ENCODE measurements around the gene BMP7. TPM values are rescaled to one million over a fixed set of nuclear protein-coding genes. Genes with fewer than 3 reads are reported as not detected.
"Not testable (repeated sequence)": the region's sequence is repeated elsewhere in the genome, so short reads cannot be mapped to it uniquely, and the experiment has no call there.

The BMP7 gene
- total RNA-seq, 2 donors from 2014 or later = not detected

DNA sequence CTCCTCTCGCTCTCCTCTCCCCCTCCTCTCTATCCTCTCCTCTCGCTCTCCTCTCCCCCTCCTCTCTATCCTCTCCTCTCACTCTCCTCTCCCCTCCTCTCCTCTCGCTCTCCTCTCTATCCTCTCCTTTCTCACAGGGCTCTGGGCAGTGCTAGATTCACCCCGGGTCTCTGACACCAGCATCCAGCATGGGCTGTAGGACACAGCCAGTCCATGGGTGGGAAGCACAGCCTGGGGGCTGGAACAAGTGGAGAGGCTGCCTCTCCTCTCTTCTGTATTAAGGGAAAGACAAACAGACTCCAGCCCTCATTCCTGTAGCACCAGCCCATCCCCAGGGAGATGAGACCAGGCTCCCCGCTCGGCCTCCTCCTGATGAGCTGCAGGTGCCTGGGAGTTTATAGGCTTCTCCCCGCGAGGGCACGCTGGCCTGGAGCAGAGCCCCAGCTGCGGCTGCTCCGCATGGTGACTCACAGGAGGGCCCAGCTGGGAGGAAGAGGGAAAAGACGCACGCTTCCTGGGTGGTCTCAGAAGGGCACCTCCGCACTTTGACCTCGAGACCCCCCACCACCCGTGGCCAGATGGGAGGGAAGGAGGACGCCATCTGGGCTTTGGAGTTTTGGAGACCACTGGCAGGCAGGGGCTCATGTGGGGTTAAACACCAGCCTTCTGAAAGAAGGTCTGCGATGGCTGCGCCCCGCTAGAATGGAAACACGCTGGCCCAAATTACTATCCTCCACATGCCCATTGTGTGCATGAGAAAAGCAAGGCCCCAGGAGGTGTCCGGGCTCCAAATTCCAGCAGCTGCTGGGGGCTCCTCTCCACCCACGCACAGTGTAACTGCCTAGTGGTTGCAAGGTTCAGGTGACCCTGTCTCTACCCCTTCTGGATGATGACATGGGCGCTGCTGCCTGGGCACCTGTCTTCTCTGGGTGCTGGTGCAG, 68.0 kb downstream of the BMP7 start:
- H3K27ac Mint-ChIP-seq = no peak overlapping the region
- no peak for ATAC-seq
- H3K9me3 Mint-ChIP-seq = no peaks in the 10 kb centered on the region
- DNase-seq (ENCODE audit: low spot score in 2 of 2) = no peak
- no peaks in the 10 kb centered on the region for H3K36me3 Mint-ChIP-seq

DNA sequence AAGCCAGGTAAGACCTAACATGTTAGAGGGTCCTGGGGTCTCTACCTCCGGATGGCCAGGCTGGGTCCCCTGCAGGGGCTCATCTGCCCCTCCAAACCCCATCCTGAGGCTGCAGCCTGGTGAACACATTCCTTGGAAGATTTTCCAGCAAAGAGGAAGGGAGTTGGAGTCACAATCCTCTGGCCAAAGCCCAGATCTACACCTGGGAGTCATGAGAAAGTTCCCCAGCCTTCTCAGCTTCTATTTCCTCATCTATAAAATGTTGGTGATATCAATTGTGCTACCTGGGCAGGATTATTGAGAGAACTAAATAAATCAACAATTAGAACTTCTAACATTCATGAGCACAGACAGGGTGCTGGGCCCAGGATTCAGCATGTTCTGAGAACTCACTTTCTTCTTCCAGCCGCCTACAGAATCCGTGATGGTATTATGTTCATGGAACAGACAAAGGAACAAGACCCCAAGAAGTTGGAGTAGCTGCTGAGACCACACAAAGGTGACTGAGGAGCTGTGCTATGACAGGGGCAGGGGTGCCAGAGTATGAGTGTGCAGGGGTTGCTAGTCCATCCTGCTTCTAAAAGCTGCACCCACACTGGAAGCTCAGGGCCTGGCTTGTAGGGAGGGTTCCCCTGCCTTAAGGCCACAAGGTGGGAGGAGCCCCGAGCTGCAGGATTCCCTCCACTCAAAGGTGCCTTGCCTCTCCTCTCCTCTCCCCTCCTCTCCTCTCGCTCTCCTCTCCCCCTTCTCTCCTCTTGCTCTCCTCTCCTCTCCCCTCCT, 68.9 kb downstream of the BMP7 start:
- DNase-seq (ENCODE audit: low spot score in 2 of 2) = no peak
- Mint-ChIP-seq H3K9me3 (no peaks in the 10 kb centered on the region), H3K36me3 (no peaks in the 10 kb centered on the region), H3K27ac (no peak overlapping the region)
- no peak for ATAC-seq

DNA sequence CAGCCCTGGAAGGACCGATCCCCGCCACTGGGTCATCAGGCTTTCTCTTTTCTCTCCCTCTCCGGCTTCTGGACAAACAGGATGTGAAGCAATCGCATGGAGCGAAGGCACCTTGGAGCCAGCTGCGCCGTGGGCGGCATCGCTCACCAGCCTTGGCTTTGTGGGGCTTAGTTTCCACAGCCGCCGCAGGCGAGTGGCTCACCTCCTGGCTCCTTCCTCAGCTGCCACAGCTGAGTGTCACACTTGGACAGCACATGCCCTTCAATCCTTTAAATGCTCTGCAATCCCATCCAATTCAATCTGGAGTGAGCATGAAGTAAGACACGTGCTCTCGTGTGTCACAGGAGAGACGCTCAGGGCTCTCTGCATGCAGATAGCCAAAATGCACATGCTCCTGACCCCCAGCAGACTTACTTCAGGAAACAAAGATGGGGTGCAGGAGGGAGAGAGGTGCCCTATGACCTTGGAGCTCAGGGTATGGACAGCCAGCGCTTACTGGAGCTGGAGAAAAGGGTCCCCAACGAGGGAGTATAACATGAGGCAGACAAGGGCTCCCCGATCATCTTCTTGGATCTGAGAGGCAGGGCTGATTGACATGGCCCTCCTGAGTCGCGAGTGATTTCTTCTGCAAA, 70.9 kb downstream of the BMP7 start:
- ATAC-seq = no peak
- no peaks in the 10 kb centered on the region for H3K9me3 Mint-ChIP-seq
- no peak for DNase-seq (ENCODE audit: low spot score in 2 of 2)
- H3K27ac Mint-ChIP-seq = peak overlapping the region; percentile 22 to 58
- no peaks in the 10 kb centered on the region for H3K36me3 Mint-ChIP-seq

DNA sequence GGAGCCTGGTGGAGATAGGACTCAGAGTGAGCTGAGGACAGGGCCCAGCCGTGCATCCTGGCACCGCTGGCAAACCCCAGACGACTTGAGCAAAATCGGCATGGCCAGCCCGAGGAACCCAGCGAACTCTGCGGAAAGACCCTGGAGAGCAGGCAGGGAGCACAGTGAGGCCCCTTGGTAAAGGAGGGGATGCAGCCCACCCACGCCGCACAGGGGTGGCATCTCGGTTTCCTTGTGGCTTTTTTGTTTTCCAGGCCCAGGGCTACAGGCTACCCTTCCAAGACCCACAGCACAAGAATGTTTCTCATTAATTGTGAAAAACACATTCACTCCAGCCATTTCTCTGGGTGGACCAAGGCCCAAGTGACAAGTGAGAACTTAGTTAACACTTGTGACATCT, 71.4 kb downstream of the BMP7 start:
- DNase-seq (ENCODE audit: low spot score in 2 of 2) (no peak), ATAC-seq (no peak)
- peaks cover 0 to 1% of the 10 kb centered on the region in 2 donors for H3K9me3 Mint-ChIP-seq
- H3K36me3 Mint-ChIP-seq = no peaks in the 10 kb centered on the region
- no peak overlapping the region for H3K27ac Mint-ChIP-seq

DNA sequence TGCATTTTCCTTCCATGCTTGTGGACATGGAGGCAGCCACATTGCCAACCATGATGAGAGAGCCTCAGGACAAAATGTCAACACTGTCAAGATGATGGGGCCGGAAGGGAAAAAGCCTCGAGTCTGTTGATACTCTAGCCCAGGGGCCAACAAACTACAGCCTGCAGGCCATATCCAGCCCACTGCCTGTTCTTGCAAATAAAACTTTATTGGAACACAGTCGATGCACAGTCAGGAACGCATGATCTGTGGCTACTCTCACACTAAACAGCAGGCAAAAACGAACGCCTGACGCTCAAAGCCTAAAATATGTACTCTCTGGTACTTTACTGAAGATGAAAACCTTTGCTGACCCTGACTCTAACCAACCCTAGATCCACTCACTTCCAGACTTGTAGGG, 72.3 kb downstream of the BMP7 start:
- H3K9me3 Mint-ChIP-seq = peaks cover 0 to 6% of the 10 kb centered on the region in 2 donors
- no peak for DNase-seq (ENCODE audit: low spot score in 2 of 2)
- no peaks in the 10 kb centered on the region for H3K36me3 Mint-ChIP-seq
- ATAC-seq = no peak
- no peak overlapping the region for H3K27ac Mint-ChIP-seq

DNA sequence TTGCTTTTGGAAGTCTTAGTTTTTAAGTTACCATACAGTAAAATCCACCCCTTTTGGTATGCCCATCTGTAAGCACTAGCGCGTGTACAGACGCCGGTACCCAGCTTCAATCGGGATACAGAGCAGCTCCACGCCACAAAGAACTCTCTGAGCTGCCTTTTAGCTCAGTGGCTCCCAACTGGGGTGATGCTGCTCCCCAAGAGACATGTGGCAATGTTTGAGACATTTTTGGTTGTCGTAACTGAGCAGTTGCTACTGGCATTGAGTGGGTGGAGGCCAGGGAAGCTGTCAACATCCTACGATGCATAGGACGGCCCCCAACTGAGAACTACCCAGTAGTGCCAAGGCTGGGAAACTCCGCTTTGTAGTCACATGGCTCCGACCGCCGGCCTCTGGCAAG, 73.3 kb downstream of the BMP7 start:
- ATAC-seq (no peak), DNase-seq (ENCODE audit: low spot score in 2 of 2) (no peak)
- Mint-ChIP-seq H3K36me3 (no peaks in the 10 kb centered on the region), H3K27ac (no peak overlapping the region), H3K9me3 (peaks cover 0 to 6% of the 10 kb centered on the region in 2 donors)

DNA sequence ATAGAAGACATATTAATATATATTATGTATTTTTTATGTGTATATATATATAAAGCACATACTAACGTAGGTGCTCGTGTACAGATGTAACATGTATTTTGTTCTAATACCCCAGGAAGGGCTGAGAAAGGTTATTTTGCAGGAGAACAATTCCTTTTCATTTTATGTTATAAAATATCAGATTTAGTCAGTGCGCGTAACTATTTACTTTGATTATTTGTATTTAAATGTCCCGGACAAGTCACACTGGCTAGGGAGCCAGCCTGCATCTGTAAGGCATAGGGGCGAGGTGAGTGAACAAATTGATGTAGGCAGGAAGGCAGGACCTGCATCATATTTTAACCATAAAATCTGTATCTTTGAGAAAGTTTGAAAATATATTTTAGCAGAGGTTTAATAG, 74.1 kb downstream of the BMP7 start:
- H3K9me3 Mint-ChIP-seq = peaks cover 0 to 6% of the 10 kb centered on the region in 2 donors
- H3K36me3 Mint-ChIP-seq = no peaks in the 10 kb centered on the region
- no peak overlapping the region for H3K27ac Mint-ChIP-seq
- ATAC-seq (no peak), DNase-seq (ENCODE audit: low spot score in 2 of 2) (no peak)

DNA sequence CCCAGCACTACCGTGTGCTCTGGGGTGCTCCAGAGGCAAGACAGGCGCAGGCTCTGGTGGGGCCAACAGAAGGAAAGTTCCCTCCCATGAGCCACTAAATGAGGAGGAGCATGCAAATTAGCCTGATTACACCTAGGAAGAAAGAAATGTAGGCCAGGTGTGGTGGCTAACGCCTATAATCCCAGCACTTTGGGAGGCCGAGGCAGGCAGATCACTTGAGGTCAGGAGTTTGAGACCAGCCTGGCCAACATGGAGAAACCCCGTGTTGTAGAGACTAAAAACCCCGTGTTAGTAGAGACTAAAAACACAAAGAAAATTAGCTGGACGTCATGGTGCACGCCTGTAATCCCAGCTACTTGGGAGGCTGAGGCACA, 75.2 kb downstream of the BMP7 start:
- not testable (repeated sequence) for H3K36me3 Mint-ChIP-seq; DNase-seq (ENCODE audit: low spot score in 2 of 2); H3K27ac Mint-ChIP-seq; ATAC-seq; H3K9me3 Mint-ChIP-seq

DNA sequence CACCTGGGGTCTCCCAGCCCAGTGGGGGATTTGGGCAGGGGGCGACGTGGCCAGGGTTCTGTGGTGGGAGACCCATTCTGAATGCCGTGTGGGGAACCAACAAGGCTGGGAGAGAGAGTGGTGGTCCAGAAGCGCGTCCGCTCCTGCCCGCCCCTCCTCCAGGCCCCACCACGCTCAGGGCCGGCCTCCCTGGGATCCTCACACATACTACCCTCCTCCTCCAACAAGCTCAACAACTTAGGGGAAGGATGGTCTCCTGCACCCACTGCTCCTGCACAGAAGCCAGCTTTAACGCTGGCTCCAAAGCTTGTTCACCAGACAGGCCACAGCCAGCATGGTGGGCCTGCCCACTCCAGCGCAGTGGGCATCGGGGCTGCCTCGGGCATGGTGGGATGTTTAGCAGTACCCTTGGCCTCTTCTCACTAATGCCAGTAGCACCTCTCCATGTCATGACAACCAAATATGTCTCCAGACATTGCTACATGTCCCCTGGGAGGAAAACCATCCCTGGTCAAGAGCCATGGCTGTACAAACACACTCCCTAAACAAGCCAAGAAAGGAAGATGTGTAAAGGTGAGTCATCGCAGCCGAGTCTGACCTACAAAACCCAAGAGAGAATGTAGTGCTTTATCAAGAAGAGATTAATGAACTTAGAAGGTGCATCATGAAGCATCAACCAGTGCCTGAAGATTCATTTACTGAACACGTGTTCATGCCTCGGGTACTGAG, 75.7 kb downstream of the BMP7 start:
- DNase-seq (ENCODE audit: low spot score in 2 of 2) = no peak
- Mint-ChIP-seq H3K36me3 (no peaks in the 10 kb centered on the region), H3K27ac (no peak overlapping the region), H3K9me3 (peaks cover 0 to 6% of the 10 kb centered on the region in 2 donors)
- no peak for ATAC-seq

DNA sequence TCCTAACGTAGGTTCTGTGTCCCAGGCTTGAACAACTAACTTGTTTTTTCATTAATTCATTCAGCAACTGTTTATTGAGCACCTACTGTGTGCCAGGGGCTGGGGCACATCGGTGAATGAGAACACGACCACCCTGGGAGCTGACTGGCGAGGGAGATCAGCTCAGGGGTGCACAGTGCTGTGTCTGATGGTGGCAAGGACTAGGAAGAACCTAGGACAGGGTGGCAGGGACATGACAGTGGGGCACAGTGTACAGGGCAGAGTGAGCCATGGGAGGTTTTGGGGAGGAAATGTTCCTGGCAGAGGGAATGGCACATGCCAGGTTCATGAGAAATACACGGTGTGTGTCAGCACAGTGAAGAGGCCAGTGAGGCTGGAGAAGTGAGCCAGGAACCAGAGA, 76.7 kb downstream of the BMP7 start:
- peaks cover 0 to 6% of the 10 kb centered on the region in 2 donors for H3K9me3 Mint-ChIP-seq
- ATAC-seq = no peak
- no peak for DNase-seq (ENCODE audit: low spot score in 2 of 2)
- no peaks in the 10 kb centered on the region for H3K36me3 Mint-ChIP-seq
- H3K27ac Mint-ChIP-seq = peak overlapping the region in 1 of 2 donors; percentile 23

DNA sequence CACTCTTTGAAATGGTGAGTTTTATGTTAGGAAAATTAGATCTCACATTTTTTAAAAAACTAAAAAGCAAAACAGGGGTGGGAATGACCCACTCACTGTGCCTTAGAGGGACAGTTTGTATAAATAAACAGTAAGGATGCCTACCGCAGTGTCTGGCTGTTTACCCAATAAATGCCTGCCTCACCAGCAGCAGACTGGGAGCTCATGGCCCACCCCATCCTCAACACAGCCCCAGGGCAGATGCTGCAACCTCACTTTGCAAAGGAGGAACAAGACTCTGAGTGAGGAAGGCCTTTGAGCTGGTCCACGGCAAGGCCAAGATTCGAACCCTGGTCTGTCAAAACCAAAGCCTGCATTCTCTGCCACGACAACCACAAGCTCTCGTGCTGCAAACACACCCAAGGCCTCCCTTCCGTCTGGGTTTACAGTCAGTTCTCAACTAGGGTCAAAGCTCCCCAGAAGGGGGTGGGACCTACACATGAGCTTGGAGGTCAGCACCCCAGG, 77.8 kb downstream of the BMP7 start:
- Mint-ChIP-seq H3K27ac (no peak overlapping the region), H3K9me3 (peaks cover 0 to 6% of the 10 kb centered on the region in 2 donors), H3K36me3 (no peaks in the 10 kb centered on the region)
- ATAC-seq = no peak
- no peak for DNase-seq (ENCODE audit: low spot score in 2 of 2)

DNA sequence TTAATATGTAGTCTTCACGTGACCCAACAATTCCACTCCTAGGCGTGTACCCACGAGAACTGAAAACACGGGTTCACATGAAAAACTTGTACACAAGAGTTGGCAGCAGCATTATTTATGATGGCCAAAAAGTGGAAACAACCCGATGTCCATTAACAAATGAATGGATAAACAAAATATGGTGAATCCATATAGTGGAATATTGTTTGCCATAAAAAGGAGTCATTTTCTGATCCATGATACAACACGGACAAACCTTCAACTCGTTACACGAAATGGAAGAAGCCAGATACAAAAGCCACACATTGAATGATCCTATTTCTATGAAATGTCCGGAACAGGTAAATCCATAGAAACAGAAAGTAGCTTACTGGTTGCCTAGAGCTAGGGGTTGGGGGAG, 78.4 kb downstream of the BMP7 start:
- no peak for ATAC-seq
- no peaks in the 10 kb centered on the region for H3K36me3 Mint-ChIP-seq

DNA sequence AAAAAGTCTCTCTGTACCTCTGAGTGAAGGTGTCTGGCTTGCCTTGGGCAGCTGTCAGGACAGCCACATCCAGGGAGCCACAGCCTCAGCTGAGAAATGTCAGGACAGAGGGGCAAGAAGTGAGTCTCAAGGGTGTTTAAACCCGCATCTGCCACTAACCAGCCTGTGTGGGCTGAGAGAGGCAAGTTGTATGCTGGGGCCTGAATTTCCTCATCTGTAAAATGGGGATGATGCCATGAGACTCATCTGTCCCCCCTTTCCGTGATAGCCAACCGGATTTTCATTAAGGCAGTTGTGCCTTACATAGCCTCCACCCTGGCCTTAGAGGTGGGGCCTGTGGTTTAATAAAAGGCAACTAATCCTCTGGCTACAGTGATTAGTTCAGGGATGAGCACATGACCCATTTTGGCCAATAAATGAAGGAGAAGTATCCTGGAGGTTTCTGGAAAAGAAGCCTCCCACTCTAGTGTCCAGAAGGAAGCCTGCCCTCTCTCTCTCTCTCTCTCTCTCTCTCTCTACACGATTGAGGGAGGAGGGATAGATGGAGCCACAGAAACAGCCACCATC, 79.3 kb downstream of the BMP7 start:
- DNase-seq (ENCODE audit: low spot score in 2 of 2) = no peak
- Mint-ChIP-seq H3K36me3 (no peaks in the 10 kb centered on the region), H3K27ac (no peak overlapping the region), H3K9me3 (peaks cover 0 to 6% of the 10 kb centered on the region in 2 donors)
- no peak for ATAC-seq

More for the DNA sequence above, 78.4 kb downstream of the BMP7 start:
- no peak overlapping the region for H3K27ac Mint-ChIP-seq
- peaks cover 0 to 6% of the 10 kb centered on the region in 2 donors for H3K9me3 Mint-ChIP-seq
- DNase-seq (ENCODE audit: low spot score in 2 of 2) = no peak

DNA sequence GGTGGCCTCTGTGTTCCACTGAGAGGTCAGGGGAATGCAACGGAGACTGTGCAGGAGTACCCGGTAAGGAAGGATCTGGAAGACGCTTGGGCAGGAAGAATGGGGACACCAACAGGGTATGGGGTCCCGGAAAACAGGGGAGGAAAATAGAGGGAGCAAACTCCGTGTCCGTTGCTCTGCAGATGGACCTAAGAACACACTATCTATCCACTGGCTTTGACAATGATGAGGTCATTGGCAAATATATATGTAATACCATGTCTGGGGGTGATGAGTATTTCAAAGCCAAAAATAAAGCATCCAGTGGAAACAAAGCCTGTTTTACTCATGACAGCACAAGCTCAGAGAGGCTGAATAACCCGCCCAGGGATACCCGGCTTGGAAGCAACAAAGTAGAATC, 80.2 kb downstream of the BMP7 start:
- no peak overlapping the region for H3K27ac Mint-ChIP-seq
- H3K36me3 Mint-ChIP-seq = no peaks in the 10 kb centered on the region
- peaks cover 0 to 6% of the 10 kb centered on the region in 2 donors for H3K9me3 Mint-ChIP-seq
- DNase-seq (ENCODE audit: low spot score in 2 of 2) = no peak
- no peak for ATAC-seq

DNA sequence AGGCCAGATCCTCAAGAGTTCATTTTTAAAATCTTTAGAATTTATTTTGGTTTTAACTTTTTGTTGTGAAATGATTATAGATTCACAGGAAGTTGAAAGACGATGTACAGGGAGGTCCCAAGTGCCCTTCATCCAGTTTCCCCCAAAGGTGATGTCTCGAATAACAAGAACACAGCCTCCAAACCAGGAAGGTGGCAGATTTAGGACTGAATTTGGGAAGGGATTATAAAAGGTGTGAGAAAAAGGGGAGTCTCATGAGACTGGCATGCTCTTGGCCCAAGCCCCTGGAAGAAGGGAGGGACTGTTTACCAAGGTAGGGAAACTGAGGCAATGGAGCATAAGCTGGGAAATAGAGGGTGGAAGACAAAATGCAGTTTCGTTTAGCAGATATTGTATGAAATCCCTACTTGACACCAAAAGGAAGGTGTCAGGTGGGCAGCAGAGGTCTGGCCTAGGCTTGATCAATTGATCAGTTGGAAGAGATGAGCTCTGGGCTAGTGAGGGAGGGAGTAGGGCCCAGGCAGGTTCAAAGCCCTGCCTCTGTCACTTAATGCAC, 81.2 kb downstream of the BMP7 start:
- Mint-ChIP-seq H3K36me3 (no peaks in the 10 kb centered on the region), H3K27ac (no peak overlapping the region), H3K9me3 (peaks cover 0 to 6% of the 10 kb centered on the region in 2 donors)
- ATAC-seq (no peak), DNase-seq (ENCODE audit: low spot score in 2 of 2) (no peak)

Measured in activated naive CD4-positive, alpha-beta T cell treated with anti-CD3 and anti-CD28 coated beads, Interleukin-2, amount 50 U/mL, for 72 hours (primary cell).